Measurements from ENCODE around the gene TBCCD1. TPM values are rescaled to one million over a fixed set of nuclear protein-coding genes. Genes with fewer than 3 reads are reported as not detected.

The TBCCD1 gene
- total RNA-seq, 1 experiment from 2014 or later = 20.1 TPM

GRCh38 chr3:186571644-186572013 is 4.5 kb upstream of the TBCCD1 start:
- no TSS peak for BruUV-seq (replicated peaks)
- ChIA-PET POLR2A (ENCODE audit: low non-redundant PET) (no interaction called here), CTCF (no interaction called here)
- Histone ChIP-seq H3K9me3 (ENCODE audit: low read depth, low read length, poor library complexity, severe bottlenecking) (no peaks in the 10 kb centered on the region), H3K27me3 (replicated peaks; ENCODE audit: insufficient read depth, low read depth, low read length, poor library complexity) (no peaks in the 10 kb centered on the region), H3K36me3 (ENCODE audit: insufficient read depth, low read length, poor library complexity, severe bottlenecking) (peaks cover 46% of the 10 kb centered on the region), H3K4me3 (ENCODE audit: low read depth, low read length, poor library complexity, severe bottlenecking) (peak overlapping the region; percentile 96), H3K27ac (ENCODE audit: low read depth, low read length, poor library complexity, severe bottlenecking) (no peak overlapping the region), H3K4me1 (ENCODE audit: insufficient read depth, low read length, poor library complexity, severe bottlenecking) (peaks cover 17% of the 10 kb centered on the region)
- intact Hi-C loops (cut with micrococcal nuclease; ENCODE audit: unreplicated experiment) = no loop called here
- TF ChIP-seq EZH2 (IDR thresholded peaks at IDR 0.05; ENCODE audit: borderline replicate concordance, low read depth, low read length, poor library complexity, severe bottlenecking) (no peak), CTCF (conservative IDR thresholded peaks at IDR 0.05; ENCODE audit: low read depth, low read length) (no peak)
- DNase-seq (ENCODE audit: low spot score) = no peak

GRCh38 chr3:186570941-186571643 is 4.0 kb upstream of the TBCCD1 start:
- Histone ChIP-seq H3K9me3 (ENCODE audit: low read depth, low read length, poor library complexity, severe bottlenecking) (no peaks in the 10 kb centered on the region), H3K4me3 (ENCODE audit: low read depth, low read length, poor library complexity, severe bottlenecking) (peak overlapping the region; percentile 96), H3K4me1 (ENCODE audit: insufficient read depth, low read length, poor library complexity, severe bottlenecking) (peaks cover 17% of the 10 kb centered on the region), H3K36me3 (ENCODE audit: insufficient read depth, low read length, poor library complexity, severe bottlenecking) (peaks cover 41% of the 10 kb centered on the region), H3K27ac (ENCODE audit: low read depth, low read length, poor library complexity, severe bottlenecking) (peak overlapping the region; percentile 95), H3K27me3 (replicated peaks; ENCODE audit: insufficient read depth, low read depth, low read length, poor library complexity) (no peaks in the 10 kb centered on the region)
- no peak for TF ChIP-seq CTCF (conservative IDR thresholded peaks at IDR 0.05; ENCODE audit: low read depth, low read length)
- no peak for TF ChIP-seq EZH2 (IDR thresholded peaks at IDR 0.05; ENCODE audit: borderline replicate concordance, low read depth, low read length, poor library complexity, severe bottlenecking)
- no peak for DNase-seq (ENCODE audit: low spot score)
- ChIA-PET POLR2A (ENCODE audit: low non-redundant PET) (no interaction called here), CTCF (interaction anchor here (0.7 to 1.7 kb wide), 3 partner anchors 43 to 1108 kb away, joined by 4 to 7 read pairs (median 6); no protein-coding TSS in a partner anchor)
- TSS peak; percentile 36 for BruUV-seq (replicated peaks)
- intact Hi-C loops (cut with micrococcal nuclease; ENCODE audit: unreplicated experiment) = no loop called here

GRCh38 chr3:186570096-186570940 is 3.2 kb upstream of the TBCCD1 start, which contains the start of gene DNAJB11:
Gene DNAJB11, plus strand, starts transcription at chr3:186570720. Its CDS starts 178 bp downstream, at chr3:186570898.
- CTCF ChIA-PET = interaction anchor here (0.7 to 1.7 kb wide), 5 partner anchors 30 to 1109 kb away, joined by 3 to 7 read pairs (median 4); no protein-coding TSS in a partner anchor
- POLR2A ChIA-PET (ENCODE audit: low non-redundant PET) = interaction anchor here (0.6 kb wide), 3 partner anchors 217 to 1011 kb away, joined by 3 to 4 read pairs (median 3); no protein-coding TSS in a partner anchor
- no peaks in the 10 kb centered on the region for H3K27me3 ChIP-seq (replicated peaks; ENCODE audit: insufficient read depth, low read depth, low read length, poor library complexity)
- DNase-seq (ENCODE audit: low spot score) = peak; percentile 100
- peaks cover 17% of the 10 kb centered on the region for H3K4me1 ChIP-seq (ENCODE audit: insufficient read depth, low read length, poor library complexity, severe bottlenecking)
- no peaks in the 10 kb centered on the region for H3K9me3 ChIP-seq (ENCODE audit: low read depth, low read length, poor library complexity, severe bottlenecking)
- intact Hi-C loops (cut with micrococcal nuclease; ENCODE audit: unreplicated experiment) = no loop called here
- no peak for TF ChIP-seq CTCF (conservative IDR thresholded peaks at IDR 0.05; ENCODE audit: low read depth, low read length)
- no peak for TF ChIP-seq EZH2 (IDR thresholded peaks at IDR 0.05; ENCODE audit: borderline replicate concordance, low read depth, low read length, poor library complexity, severe bottlenecking)
- peak within 1 kb of the TSS; percentile 95 for H3K27ac ChIP-seq (ENCODE audit: low read depth, low read length, poor library complexity, severe bottlenecking)
- H3K36me3 ChIP-seq (ENCODE audit: insufficient read depth, low read length, poor library complexity, severe bottlenecking) = peaks cover 33% of the 10 kb centered on the region
- peak within 1 kb of the TSS; percentile 96 for H3K4me3 ChIP-seq (ENCODE audit: low read depth, low read length, poor library complexity, severe bottlenecking)
- no TSS peak for BruUV-seq (replicated peaks)

All from A673 (cell line).